Activated T-cell treated with anti-CD3 and anti-CD28 coated beads, Interleukin-2, amount 50 U/mL, for 1 hour (primary cell): ENCODE measurements around the gene DCBLD2.
A peak's percentile ranks its signal among the peaks of the same experiment; 100 is the strongest.

Source experiments
- DNase-seq: peaks from one replicate; pipeline ENCODE4 v3.0.0-alpha.2; 2020

The DCBLD2 gene

GRCh38 chr3:98901392-98902350, at the start of gene DCBLD2:
TSS of gene DCBLD2 (minus strand) at chr3:98901695. CDS start at chr3:98901326, 369 bp downstream.
- peak; percentile 89 for DNase-seq

- no peak for DNase-seq
Measured at GRCh38 chr3:98945666-98946065, 44.2 kb upstream of the DCBLD2 start.

- no peak for DNase-seq
Measured at GRCh38 chr3:98945101-98945524, 43.6 kb upstream of the DCBLD2 start.

GRCh38 chr3:98930413-98930812, 28.9 kb upstream of the DCBLD2 start:
- no peak for DNase-seq

- DNase-seq = no peak
Measured at GRCh38 chr3:98921957-98922356, 20.5 kb upstream of the DCBLD2 start.

GRCh38 chr3:98920166-98920565, 18.7 kb upstream of the DCBLD2 start:
- no peak for DNase-seq

- no peak for DNase-seq
Measured at GRCh38 chr3:98918586-98918985, 17.1 kb upstream of the DCBLD2 start.

- DNase-seq = no peak
Measured at GRCh38 chr3:98917608-98918007, 16.1 kb upstream of the DCBLD2 start.

GRCh38 chr3:98914210-98915080, 12.9 kb upstream of the DCBLD2 start:
- no peak for DNase-seq

- DNase-seq = no peak
Measured at GRCh38 chr3:98912448-98912847, 11.0 kb upstream of the DCBLD2 start.

- no peak for DNase-seq
Measured at GRCh38 chr3:98906230-98906629, 4.7 kb upstream of the DCBLD2 start.

- DNase-seq = no peak
Measured at GRCh38 chr3:98903705-98904481, 2.4 kb upstream of the DCBLD2 start.

- no peak for DNase-seq
Measured at GRCh38 chr3:98903099-98903498, 1.6 kb upstream of the DCBLD2 start.

GRCh38 chr3:98902351-98902740, 851 bp upstream of the DCBLD2 start:
- no peak for DNase-seq

GRCh38 chr3:98901119-98901391, 440 bp downstream of the DCBLD2 start:
- DNase-seq = peak; percentile 32

- DNase-seq = no peak
Measured at GRCh38 chr3:98900265-98901118, 1.0 kb downstream of the DCBLD2 start.

GRCh38 chr3:98897701-98898100, 3.8 kb downstream of the DCBLD2 start:
- no peak for DNase-seq

GRCh38 chr3:98894791-98895576, 6.5 kb downstream of the DCBLD2 start:
- no peak for DNase-seq

- DNase-seq = no peak
Measured at GRCh38 chr3:98893740-98894139, 7.8 kb downstream of the DCBLD2 start.

GRCh38 chr3:98892263-98892662, 9.2 kb downstream of the DCBLD2 start:
- no peak for DNase-seq
